Superior temporal gyrus (tissue), 1 donor: ENCODE measurements around the gene ZPBP.

Source experiments
- DNase-seq: peaks from one replicate; pipeline ENCODE4 v3.0.0-alpha.2; 2016; ENCODE audit errors: extremely low spot score

Gene ZPBP, protein sequence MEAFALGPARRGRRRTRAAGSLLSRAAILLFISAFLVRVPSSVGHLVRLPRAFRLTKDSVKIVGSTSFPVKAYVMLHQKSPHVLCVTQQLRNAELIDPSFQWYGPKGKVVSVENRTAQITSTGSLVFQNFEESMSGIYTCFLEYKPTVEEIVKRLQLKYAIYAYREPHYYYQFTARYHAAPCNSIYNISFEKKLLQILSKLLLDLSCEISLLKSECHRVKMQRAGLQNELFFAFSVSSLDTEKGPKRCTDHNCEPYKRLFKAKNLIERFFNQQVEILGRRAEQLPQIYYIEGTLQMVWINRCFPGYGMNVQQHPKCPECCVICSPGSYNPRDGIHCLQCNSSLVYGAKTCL

GRCh38 chr7:50092579-50093491 lies at the start of gene ZPBP:
Gene ZPBP, minus strand, starts transcription at chr7:50093246. Its CDS starts 52 bp downstream, at chr7:50093194.
- peak; percentile 82 for DNase-seq

- peak; percentile 81 for DNase-seq
Observed at GRCh38 chr7:50142425-50143017, 49.5 kb upstream of the ZPBP start.

DNA sequence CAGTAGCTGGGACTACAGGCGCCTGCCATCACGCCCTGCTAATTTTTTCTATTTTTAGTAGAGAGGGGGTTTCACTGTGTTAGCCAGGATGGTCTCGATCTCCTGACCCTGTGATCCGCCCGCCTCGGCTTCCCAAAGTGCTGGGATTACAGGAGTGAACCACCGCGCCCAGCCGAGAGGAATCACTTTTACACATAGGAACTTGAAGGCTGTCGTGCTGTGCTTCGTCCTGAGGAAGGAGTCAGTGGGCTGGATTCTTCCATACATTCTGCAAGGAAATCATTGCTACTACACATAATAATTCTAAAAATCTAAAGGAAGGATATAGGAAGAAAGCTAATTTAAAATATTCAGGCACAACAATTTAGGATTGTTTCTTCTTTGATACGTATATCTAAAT lies 48.8 kb upstream of the ZPBP start:
- DNase-seq, result no peak

DNA sequence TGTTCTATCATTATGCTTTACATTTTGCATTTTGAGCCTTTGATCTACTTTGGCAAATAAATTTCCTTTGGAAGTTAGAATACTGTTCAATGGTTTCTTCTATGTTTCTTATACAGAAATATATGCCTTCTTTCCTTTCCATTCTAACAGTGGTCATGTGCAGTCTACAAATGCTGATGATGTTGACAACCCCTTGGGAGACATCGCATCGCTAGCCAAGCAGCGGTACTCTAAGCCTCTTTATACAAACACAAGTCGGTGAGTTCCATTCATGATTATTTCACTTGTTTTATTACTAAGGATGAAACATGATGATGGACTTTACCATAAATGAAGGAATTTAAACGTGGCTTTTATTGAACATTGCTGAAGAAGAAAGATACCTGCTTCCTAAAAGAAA lies 48.1 kb upstream of the ZPBP start:
- no peak for DNase-seq

DNA sequence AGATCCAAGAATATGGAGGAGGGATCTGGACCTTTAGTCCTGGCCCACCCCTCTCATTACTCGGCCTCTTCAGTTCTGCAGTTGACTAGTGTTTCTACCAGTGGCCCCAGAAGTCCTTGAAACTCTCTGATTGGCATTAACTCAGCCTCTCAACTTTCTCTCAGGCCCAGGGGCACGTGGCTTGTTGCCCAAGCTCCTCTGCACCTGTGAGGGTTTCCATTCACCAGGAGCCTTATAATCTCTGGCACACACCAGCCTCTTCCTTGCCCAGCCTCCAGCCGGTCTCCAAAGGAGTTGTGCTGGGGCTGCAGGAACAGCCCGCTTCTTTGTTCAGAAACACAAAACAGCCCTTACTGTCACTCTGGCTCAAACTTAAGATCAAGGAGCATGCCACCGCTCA lies 47.6 kb upstream of the ZPBP start:
- DNase-seq, result no peak

DNA sequence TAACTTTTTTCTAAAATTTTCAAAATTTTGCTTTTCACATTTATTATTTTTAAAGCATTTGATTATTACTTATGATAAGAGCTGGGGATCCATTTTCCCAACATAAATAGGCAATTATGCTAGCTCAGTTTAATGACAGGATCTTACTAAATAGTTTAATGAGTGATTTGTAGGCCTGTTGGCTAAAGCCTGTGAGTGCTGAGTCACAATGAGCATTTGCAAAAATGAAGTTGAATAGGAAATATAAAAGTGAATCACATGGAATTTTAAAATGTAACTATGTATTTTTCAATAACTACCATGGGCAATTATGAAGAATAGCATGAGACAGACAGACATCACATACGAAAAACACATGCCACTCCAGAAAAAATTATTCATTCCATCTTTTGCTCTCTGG lies 45.1 kb upstream of the ZPBP start:
- DNase-seq, result no peak

DNA sequence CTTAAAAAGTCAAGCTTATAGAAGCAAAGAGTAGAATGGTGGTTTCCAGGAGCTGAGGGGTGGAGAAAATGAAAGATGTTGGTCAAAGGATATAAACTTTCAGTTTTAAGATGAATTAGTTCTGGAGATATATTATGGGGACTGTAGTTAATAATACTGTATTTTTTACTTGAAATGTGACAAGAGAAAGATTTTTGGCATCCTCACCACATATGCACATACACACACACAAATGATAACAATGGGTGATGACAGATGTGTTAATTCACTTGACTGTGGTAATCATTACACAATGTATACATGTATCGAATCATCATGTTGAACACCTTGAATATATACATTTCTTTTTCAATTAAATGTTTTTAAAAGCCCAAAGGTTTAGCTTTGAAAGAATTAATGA lies 32.7 kb upstream of the ZPBP start:
- DNase-seq, result no peak

GRCh38 chr7:50121286-50121685 lies 28.2 kb upstream of the ZPBP start:
- no peak for DNase-seq

- DNase-seq, result no peak
Observed at GRCh38 chr7:50119815-50120637, 27.0 kb upstream of the ZPBP start.

GRCh38 chr7:50112250-50112649 lies 19.2 kb upstream of the ZPBP start:
- DNase-seq, result no peak

- no peak for DNase-seq
Observed at GRCh38 chr7:50101873-50102272, 8.8 kb upstream of the ZPBP start.

- no peak for DNase-seq
Observed at GRCh38 chr7:50095634-50096033, 2.6 kb upstream of the ZPBP start.

- DNase-seq, result no peak
Observed at GRCh38 chr7:50088463-50089129, 4.5 kb downstream of the ZPBP start.

DNA sequence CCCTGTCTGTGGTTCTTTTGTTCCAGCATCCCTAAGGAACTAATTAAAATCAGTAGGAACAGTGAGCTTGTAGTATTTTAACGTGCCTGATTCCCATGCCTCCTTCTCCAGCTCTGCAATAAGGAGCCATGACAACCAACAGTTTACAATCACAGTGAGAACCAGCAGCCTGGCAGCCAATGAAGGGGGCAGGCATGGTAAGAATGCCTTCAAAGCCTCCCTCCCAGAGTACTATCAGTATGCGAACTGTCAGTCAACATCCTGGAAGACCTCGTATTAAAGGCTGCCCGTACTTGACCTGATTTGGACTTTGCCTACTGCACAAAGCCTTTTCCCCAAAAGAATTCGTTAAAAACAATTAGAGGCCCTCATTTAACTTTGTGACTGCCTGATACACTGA lies 7.7 kb downstream of the ZPBP start:
- DNase-seq, result no peak

GRCh38 chr7:50073093-50073492 lies 20.0 kb downstream of the ZPBP start:
- no peak for DNase-seq

GRCh38 chr7:50069613-50070012 lies 23.4 kb downstream of the ZPBP start:
- no peak for DNase-seq

DNA sequence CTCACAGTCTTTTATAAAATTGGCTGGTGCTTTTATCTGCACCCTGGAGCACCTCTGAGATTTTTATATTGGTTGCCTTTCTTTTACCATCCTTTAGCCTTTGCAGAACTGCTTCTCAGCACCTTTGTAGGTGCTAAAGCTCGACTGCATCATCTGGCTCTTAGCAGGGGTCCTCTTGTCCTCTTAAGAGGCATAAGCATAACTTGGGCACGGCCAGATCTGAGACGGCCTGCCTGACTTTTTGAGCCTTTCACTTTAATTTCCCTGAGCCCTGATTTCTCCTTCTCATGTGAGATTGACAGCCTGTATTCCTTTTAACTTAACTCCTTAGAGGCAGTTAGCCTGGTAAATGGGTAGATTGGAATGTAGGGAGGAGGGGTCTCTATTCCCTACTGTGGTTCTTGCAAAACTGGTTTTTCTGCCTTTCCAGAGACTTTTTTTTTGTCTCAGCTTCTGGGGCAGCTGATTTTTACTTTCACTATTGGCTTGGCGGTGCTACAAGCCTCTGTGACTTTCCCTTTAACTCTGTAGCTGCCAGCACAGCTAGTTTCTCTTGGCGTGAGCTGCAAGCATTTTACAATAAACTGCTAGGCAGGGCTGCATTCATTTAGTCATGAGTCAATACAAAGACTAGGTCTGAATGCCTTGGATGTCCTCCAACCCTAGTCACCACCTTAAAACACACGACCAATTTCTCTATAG lies 24.0 kb downstream of the ZPBP start:
- peak; percentile 37 for DNase-seq

DNA sequence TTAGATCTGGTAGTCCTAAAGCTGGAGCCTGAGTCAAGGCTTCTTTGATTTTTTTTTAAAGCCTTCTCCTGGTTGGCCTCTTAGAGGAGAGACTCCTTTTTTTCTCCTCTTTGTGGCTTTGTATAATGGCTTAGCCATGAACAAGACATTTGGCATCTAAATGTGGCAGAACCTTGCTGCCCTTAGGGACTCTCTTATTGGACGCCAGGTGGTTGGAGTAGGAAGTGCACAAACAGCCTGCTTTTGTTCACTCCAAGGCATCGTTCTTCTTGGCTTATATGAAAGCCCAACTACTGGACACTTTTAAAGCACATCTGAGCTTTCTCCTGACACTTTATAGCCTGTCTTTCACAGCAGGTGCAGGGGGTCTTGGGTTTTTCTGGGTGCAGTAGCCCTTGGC lies 25.0 kb downstream of the ZPBP start:
- DNase-seq, result no peak

DNA sequence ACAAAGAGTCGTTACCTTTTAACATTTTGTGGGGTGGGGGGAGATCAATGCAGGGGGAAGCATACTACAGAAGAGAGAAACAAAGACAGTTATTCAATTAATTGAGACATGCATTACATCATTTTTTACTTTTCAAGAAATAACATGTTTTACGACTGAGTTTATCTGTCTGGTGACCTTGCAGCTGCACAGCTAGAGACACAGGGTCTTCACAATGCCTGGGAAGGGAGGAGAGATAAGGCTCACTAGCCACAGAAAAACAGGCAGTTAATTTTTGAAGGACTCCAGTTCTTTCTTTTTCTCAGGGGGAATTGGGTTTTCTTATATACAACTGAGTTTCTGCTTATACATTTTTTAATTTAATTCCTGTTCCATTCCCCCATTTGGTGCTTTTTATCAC lies 30.1 kb downstream of the ZPBP start:
- no peak for DNase-seq

GRCh38 chr7:50056131-50056530 lies 36.9 kb downstream of the ZPBP start:
- DNase-seq, result no peak

DNA sequence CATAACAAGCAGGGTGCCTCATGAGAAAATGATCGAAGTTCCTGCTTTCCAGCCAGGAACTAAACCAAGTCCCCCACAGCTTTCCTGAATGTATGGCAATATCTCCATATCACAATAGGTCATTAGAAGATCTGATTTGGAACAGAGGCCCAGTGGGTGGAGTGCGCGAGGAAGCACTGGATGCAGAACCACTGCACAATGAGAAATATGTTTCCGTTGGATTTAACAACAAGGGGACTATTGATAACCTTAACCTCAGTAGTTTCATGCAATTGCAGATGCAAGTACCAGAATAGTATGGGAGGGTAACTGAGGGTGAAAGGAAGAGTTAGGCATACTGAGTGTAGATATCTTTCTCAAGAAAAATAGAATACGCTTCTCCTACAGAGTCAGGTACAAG lies 45.3 kb downstream of the ZPBP start:
- no peak for DNase-seq
